HepG2 (cell line): ENCODE results near the gene ACOT2. TPM values are rescaled to one million over a fixed set of nuclear protein-coding genes. Genes with fewer than 3 reads are reported as not detected.
"Not testable (repeated sequence)": the region's sequence is repeated elsewhere in the genome, so short reads cannot be mapped to it uniquely, and the experiment has no call there.

Source experiments
- ASH2L ChIP-seq: fragments of 300-600, 200-600 bp; sonication (generic); IDR thresholded peaks from 2 replicates; pipeline ENCODE4 v1.7.0; 2017; ENCODE audit warnings: low read depth, mild to moderate bottlenecking, moderate library complexity, mixed read lengths, low read length; ENCODE audit not compliant: insufficient read length
- BRD4 ChIP-seq: sonication (generic); formaldehyde crosslinking; IDR thresholded peaks from 2 replicates; pipeline ENCODE4 v1.4.0; 2020; ENCODE audit warnings: missing genetic modification reagents
- GATAD2A ChIP-seq: IDR thresholded peaks from 2 replicates; pipeline ENCODE4 v1.6.1; 2016
- PHF20 ChIP-seq: sonication (generic); formaldehyde crosslinking; IDR thresholded peaks from 2 replicates; pipeline ENCODE4 v1.5.0; 2020; ENCODE audit warnings: mild to moderate bottlenecking, missing genetic modification reagents
- REST ChIP-seq, 2 experiments: IDR thresholded peaks; 2 replicates each; pipeline ENCODE4 v1.6.1; 2011 to 2012; ENCODE audit warnings: low read length in 2 of 2, borderline replicate concordance in 1 of 2, low read depth in 1 of 2, mild to moderate bottlenecking in 1 of 2, moderate library complexity in 1 of 2
- TAF1 ChIP-seq: sonication (generic); formaldehyde crosslinking; IDR thresholded peaks from 2 replicates; pipeline ENCODE4 v1.4.0; 2020; ENCODE audit warnings: missing genetic modification reagents
- TSC22D2 ChIP-seq: sonication (generic); formaldehyde crosslinking; IDR thresholded peaks from 2 replicates; pipeline ENCODE4 v1.5.1; 2020; ENCODE audit warnings: missing genetic modification reagents, mild to moderate bottlenecking, borderline replicate concordance
- ZBTB40 ChIP-seq, 2 experiments: fragments of 450-650 bp in 1 of 2; sonication (generic) in 1 of 2; formaldehyde crosslinking in 1 of 2; IDR thresholded peaks; 2 replicates each; pipeline versions ENCODE4 v1.6.1 to v1.8.0; 2016 to 2022; ENCODE audit warnings: antibody characterized with exemption in 1 of 2, mild to moderate bottlenecking in 1 of 2, missing genetic modification reagents in 1 of 2
- ZNF292 ChIP-seq: sonication (generic); formaldehyde crosslinking; IDR thresholded peaks from 2 replicates; pipeline ENCODE4 v1.8.1; 2022; ENCODE audit warnings: mild to moderate bottlenecking, low read depth, missing genetic modification reagents, borderline replicate concordance
- ZNF430 ChIP-seq: sonication (generic); formaldehyde crosslinking; IDR thresholded peaks from 2 replicates; pipeline ENCODE4 v1.9.0; 2021; ENCODE audit warnings: mild to moderate bottlenecking, missing genetic modification reagents
- ZNF749 ChIP-seq: sonication (generic); formaldehyde crosslinking; IDR thresholded peaks from 2 replicates; pipeline ENCODE4 v1.8.0; 2022; ENCODE audit warnings: mild to moderate bottlenecking, missing genetic modification reagents, moderate library complexity, borderline replicate concordance
- ZNF781 ChIP-seq: sonication (generic); formaldehyde crosslinking; IDR thresholded peaks from 2 replicates; pipeline ENCODE4 v1.5.1; 2020; ENCODE audit warnings: borderline replicate concordance, mild to moderate bottlenecking, missing genetic modification reagents; ENCODE audit errors: not compliant biosample characterization
- polyA plus RNA-seq, 8 experiments: library from polyadenylated mRNA; depleted of rRNA in 3 of 8; stranded (reverse) in 7 of 8; unstranded in 1 of 8; fragments of >200 nt; fragmentation: Illumina TruSeq in 4 of 8; extraction: Trizol in 4 of 8; gene quantifications; 2 replicates each; pipeline versions ENCODE4 v1.2.1 to v1.2.3, GENCODE V29; 2011 to 2016; ENCODE audit warnings: low read depth in 4 of 8, missing spikeins in 1 of 8, mixed read lengths in 1 of 8; ENCODE audit not compliant: insufficient read depth in 1 of 8
- total RNA-seq, 5 experiments: library from RNA; depleted of rRNA; stranded (reverse); fragments of >200 nt; fragmentation: Illumina TruSeq; extraction: Trizol; gene quantifications; 2 replicates each; pipeline ENCODE4 v1.2.3, GENCODE V29; 2016; ENCODE audit warnings: low read depth in 1 of 5
- TF ChIP-seq, protein P1 (sequence below): IDR thresholded peaks from 2 replicates; pipeline ENCODE4 v1.6.1; 2016; ENCODE audit warnings: mild to moderate bottlenecking, missing biosample characterization, missing genetic modification reagents
- TF ChIP-seq, protein P2 (sequence below): sonication (generic); formaldehyde crosslinking; IDR thresholded peaks from 2 replicates; pipeline ENCODE4 v1.4.0; 2020; ENCODE audit warnings: missing genetic modification reagents

Gene ACOT2
- total and polyA plus RNA-seq, 2 of the 13 experiments (the other 11 are each of a cell fraction or from before 2014, with no cell fraction given) = 60.0 to 110 TPM

DNA sequence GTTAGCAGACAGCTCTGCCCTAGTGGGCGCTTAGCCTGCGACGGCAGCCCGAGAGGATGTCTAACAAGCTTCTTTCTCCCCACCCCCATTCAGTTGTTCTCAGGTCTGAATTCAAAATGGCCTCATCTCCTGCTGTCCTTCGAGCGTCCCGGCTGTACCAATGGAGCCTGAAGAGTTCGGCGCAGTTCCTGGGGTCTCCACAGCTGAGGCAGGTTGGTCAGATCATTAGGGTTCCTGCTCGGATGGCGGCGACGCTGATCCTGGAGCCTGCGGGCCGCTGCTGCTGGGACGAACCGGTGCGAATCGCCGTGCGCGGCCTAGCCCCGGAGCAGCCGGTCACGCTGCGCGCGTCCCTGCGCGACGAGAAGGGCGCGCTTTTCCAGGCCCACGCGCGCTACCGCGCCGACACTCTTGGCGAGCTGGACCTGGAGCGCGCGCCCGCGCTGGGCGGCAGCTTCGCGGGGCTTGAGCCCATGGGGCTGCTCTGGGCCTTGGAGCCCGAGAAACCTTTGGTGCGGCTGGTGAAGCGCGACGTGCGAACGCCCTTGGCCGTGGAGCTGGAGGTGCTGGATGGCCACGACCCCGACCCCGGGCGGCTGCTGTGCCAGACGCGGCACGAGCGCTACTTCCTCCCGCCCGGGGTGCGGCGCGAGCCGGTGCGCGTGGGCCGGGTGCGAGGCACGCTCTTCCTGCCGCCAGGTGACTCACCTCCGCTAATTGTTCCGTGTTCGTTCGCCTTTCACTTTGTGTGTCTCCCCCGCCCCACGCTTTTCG lies at the start of gene ACOT2 (continued):
- not testable (repeated sequence) for TF ChIP-seq ZBTB40 (IDR thresholded peaks at IDR 0.05)
- TF ChIP-seq ZBTB40 (CRISPR knock-in tag; IDR thresholded peaks at IDR 0.05) = peak; percentile 74
- 0 out of 2 replicates have a peak, but pooled peaks have one; percentile 62 for TF ChIP-seq ZNF749 (CRISPR knock-in tag)
- peak; percentile 52; the same call in 1 of the 2 replicates for TF ChIP-seq GATAD2A (CRISPR knock-in tag)
- TF ChIP-seq TAF1 (CRISPR knock-in tag) = peak; percentile 94
- TF ChIP-seq BRD4 (CRISPR knock-in tag) = peak; percentile 74
- TF ChIP-seq ZNF781 (CRISPR knock-in tag) = peak; percentile 60
- TF ChIP-seq REST (IDR thresholded peaks at IDR 0.05; ENCODE audit: borderline replicate concordance in 1 of 2, low read depth in 1 of 2, low read length in 2 of 2) = peak in 1 of 2 experiments; percentile 30; a peak in 1 of 4 replicates
- peak; percentile 66 for TF ChIP-seq ASH2L
- peak; percentile 94 for TF ChIP-seq ZNF430 (CRISPR knock-in tag)
- TF ChIP-seq, protein P1, sequence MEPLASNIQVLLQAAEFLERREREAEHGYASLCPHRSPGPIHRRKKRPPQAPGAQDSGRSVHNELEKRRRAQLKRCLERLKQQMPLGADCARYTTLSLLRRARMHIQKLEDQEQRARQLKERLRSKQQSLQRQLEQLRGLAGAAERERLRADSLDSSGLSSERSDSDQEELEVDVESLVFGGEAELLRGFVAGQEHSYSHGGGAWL (CRISPR knock-in tag) = peak; percentile 82
- TF ChIP-seq, protein P2, sequence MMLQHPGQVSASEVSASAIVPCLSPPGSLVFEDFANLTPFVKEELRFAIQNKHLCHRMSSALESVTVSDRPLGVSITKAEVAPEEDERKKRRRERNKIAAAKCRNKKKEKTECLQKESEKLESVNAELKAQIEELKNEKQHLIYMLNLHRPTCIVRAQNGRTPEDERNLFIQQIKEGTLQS (CRISPR knock-in tag) = peak; percentile 79
- 0 out of 2 replicates have a peak, but pooled peaks have one; percentile 6 for TF ChIP-seq TSC22D2 (CRISPR knock-in tag)
- peak; percentile 38; the same call in 1 of the 2 replicates for TF ChIP-seq PHF20 (CRISPR knock-in tag)
- peak; percentile 48; the same call in 1 of the 2 replicates for TF ChIP-seq ZNF292 (CRISPR knock-in tag)
